ENCODE data around the gene CTNND2. TPM values are rescaled to one million over a fixed set of nuclear protein-coding genes. Genes with fewer than 3 reads are reported as not detected.

CTNND2 gene
- polyA plus RNA-seq, 1 donor from 2014 or later = 67.0 TPM

DNA sequence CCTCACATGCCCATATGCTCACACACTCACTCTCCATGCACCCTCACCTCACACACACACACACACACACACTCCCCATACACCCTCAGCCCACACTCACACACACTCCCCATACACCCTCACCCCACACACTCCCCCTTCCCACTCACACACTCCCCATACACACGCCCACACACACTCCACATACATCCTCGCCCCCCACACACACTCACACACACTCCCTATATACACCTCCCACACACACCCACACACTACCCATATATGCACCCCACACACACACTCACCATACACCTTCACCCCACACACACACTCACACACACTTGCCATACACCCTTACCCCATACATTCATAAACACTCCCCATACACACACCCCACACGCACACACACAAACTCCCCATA is 592.5 kb downstream of the CTNND2 start:
- H3F3A ChIP-seq (ENCODE audit: insufficient read depth, low read length, poor library complexity, severe bottlenecking) = no peaks in the 10 kb centered on the region
- no peak overlapping the region for H3K27ac ChIP-seq (ENCODE audit: low read length)
- no peak overlapping the region for H3K9ac ChIP-seq (ENCODE audit: low read length)
- no peaks in the 10 kb centered on the region for H4K20me1 ChIP-seq (ENCODE audit: insufficient read depth)
- H2AFZ ChIP-seq (ENCODE audit: low read depth, low read length) = no peak overlapping the region
- H3K9me2 ChIP-seq (ENCODE audit: insufficient read depth, low read length) = no peaks in the 10 kb centered on the region
- H3K9me3 ChIP-seq (ENCODE audit: low read length) = no peaks in the 10 kb centered on the region
- no peaks in the 10 kb centered on the region for H3K27me3 ChIP-seq (ENCODE audit: insufficient read depth, low read depth, low read length)
- TF ChIP-seq REST (IDR thresholded peaks at IDR 0.05; ENCODE audit: borderline replicate concordance) (no peak), TAF1 (IDR thresholded peaks at IDR 0.05; ENCODE audit: low read depth) (no peak), POLR2AphosphoS5 (IDR thresholded peaks at IDR 0.05) (no peak), RAD21 (conservative IDR thresholded peaks at IDR 0.05) (no peak), MXI1 (conservative IDR thresholded peaks at IDR 0.05; ENCODE audit: poor library complexity, severe bottlenecking) (no peak), EZH2 (IDR thresholded peaks at IDR 0.05; ENCODE audit: borderline replicate concordance, insufficient read depth, low read length, poor library complexity, severe bottlenecking) (no peak), SMC3 (conservative IDR thresholded peaks at IDR 0.05; ENCODE audit: poor library complexity) (no peak), EP300 (conservative IDR thresholded peaks at IDR 0.05; ENCODE audit: poor library complexity, severe bottlenecking) (no peak)
- TF ChIP-seq, protein P1, sequence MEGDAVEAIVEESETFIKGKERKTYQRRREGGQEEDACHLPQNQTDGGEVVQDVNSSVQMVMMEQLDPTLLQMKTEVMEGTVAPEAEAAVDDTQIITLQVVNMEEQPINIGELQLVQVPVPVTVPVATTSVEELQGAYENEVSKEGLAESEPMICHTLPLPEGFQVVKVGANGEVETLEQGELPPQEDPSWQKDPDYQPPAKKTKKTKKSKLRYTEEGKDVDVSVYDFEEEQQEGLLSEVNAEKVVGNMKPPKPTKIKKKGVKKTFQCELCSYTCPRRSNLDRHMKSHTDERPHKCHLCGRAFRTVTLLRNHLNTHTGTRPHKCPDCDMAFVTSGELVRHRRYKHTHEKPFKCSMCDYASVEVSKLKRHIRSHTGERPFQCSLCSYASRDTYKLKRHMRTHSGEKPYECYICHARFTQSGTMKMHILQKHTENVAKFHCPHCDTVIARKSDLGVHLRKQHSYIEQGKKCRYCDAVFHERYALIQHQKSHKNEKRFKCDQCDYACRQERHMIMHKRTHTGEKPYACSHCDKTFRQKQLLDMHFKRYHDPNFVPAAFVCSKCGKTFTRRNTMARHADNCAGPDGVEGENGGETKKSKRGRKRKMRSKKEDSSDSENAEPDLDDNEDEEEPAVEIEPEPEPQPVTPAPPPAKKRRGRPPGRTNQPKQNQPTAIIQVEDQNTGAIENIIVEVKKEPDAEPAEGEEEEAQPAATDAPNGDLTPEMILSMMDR (IDR thresholded peaks at IDR 0.05; ENCODE audit: poor library complexity, severe bottlenecking) = no peak
- H3K36me3 ChIP-seq (ENCODE audit: insufficient read depth, low read length) = no peaks in the 10 kb centered on the region
- H3K4me3 ChIP-seq (ENCODE audit: low read length) = no peak overlapping the region
- H3K4me2 ChIP-seq (ENCODE audit: low read length) = no peak overlapping the region
- H3K79me2 ChIP-seq (replicated peaks; ENCODE audit: insufficient read depth, low read length) = no peaks in the 10 kb centered on the region

GRCh38 chr5:11311272-11311671 is 593.0 kb downstream of the CTNND2 start:
- no peak overlapping the region for H3K9ac ChIP-seq (ENCODE audit: low read length)
- no peaks in the 10 kb centered on the region for H3K9me3 ChIP-seq (ENCODE audit: low read length)

More at GRCh38 chr5:11311272-11311671, 593.0 kb downstream of the CTNND2 start:
- TF ChIP-seq POLR2AphosphoS5 (IDR thresholded peaks at IDR 0.05) = no peak
- TF ChIP-seq REST (IDR thresholded peaks at IDR 0.05; ENCODE audit: borderline replicate concordance) = no peak
- no peak for TF ChIP-seq MXI1 (conservative IDR thresholded peaks at IDR 0.05; ENCODE audit: poor library complexity, severe bottlenecking)
- no peak for TF ChIP-seq TAF1 (IDR thresholded peaks at IDR 0.05; ENCODE audit: low read depth)
- no peak for TF ChIP-seq RAD21 (conservative IDR thresholded peaks at IDR 0.05)
- TF ChIP-seq EZH2 (IDR thresholded peaks at IDR 0.05; ENCODE audit: borderline replicate concordance, insufficient read depth, low read length, poor library complexity, severe bottlenecking) = no peak
- TF ChIP-seq EP300 (conservative IDR thresholded peaks at IDR 0.05; ENCODE audit: poor library complexity, severe bottlenecking) = no peak
- TF ChIP-seq, protein P1 (IDR thresholded peaks at IDR 0.05; ENCODE audit: poor library complexity, severe bottlenecking) = no peak
- no peak for TF ChIP-seq SMC3 (conservative IDR thresholded peaks at IDR 0.05; ENCODE audit: poor library complexity)
- Histone ChIP-seq H3K79me2 (replicated peaks; ENCODE audit: insufficient read depth, low read length) (no peaks in the 10 kb centered on the region), H3K4me2 (ENCODE audit: low read length) (no peak overlapping the region), H3F3A (ENCODE audit: insufficient read depth, low read length, poor library complexity, severe bottlenecking) (no peaks in the 10 kb centered on the region), H4K20me1 (ENCODE audit: insufficient read depth) (no peaks in the 10 kb centered on the region), H3K27ac (ENCODE audit: low read length) (no peak overlapping the region), H2AFZ (ENCODE audit: low read depth, low read length) (no peak overlapping the region), H3K36me3 (ENCODE audit: insufficient read depth, low read length) (no peaks in the 10 kb centered on the region), H3K9me2 (ENCODE audit: insufficient read depth, low read length) (no peaks in the 10 kb centered on the region), H3K27me3 (ENCODE audit: insufficient read depth, low read depth, low read length) (no peaks in the 10 kb centered on the region), H3K4me3 (ENCODE audit: low read length) (no peak overlapping the region)
